ENCODE data around the gene ATP2C2.

- no peak for TF ChIP-seq POLR2A (IDR thresholded peaks at IDR 0.05)
- no peak for TF ChIP-seq CTCF (IDR thresholded peaks at IDR 0.05)
Measured at GRCh38 chr16:84397090-84397489, 28.8 kb downstream of the ATP2C2 start.
